HG02840 (cell line): ENCODE measurements around the gene UBE2L3.

Experiments
- ATAC-seq: cut with Tn5 transposase; IDR thresholded peaks from one replicate; pipeline ENCODE4 v1.9.1; 2021; ENCODE audit warnings: mild to moderate bottlenecking, moderate library complexity, moderate number of reproducible peaks; ENCODE audit not compliant: unreplicated experiment, low FRiP score

UBE2L3 gene

GRCh38 chr22:21665047-21665851 is 97.7 kb downstream of the UBE2L3 start:
- ATAC-seq, result no peak

DNA sequence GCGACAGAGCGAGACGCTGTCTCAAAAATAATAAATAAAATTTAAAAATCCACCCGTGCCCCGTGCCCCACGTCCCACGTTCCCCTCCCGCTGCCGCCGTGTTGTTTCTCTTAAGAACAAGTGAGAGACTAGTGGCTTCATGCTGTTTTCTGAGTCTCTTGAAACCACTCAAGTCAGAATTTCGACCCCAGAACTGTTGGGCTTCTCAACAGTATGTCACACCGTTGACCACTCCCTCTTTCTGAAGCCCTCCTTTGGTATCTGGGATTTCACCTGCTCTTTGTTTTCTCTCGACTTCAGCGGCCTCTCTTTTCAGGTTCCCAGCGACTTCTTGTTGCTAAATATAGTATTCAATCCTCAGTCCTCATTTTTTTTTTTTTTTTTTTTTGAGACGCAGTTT is 99.3 kb downstream of the UBE2L3 start:
- no peak for ATAC-seq

- ATAC-seq, result no peak
Measured at GRCh38 chr22:21669026-21669425, 101.5 kb downstream of the UBE2L3 start.

DNA sequence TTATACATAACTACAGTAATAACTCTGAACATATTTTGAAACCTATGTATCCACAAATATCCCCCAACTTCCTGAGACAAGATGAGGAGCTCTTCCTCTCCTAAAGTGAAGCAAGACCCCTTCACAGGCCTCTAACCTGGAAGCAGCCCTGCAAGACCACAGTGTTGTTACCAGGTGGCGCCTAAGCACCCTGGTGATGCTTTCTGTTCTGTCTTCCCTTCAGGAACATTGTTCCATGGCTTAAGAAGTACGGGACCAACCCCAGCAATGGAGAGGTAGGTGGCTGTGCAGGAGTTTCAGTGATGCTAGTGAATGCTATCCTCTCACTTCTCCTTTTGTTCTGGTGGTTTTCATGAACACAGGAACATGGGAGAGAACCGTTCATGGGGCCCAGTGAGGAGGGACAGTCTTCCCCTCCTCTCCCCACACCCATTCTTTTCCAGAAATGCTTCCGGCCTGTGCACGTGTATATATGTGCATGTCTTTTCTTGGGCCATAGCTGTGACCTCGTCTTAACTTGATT is 104.7 kb downstream of the UBE2L3 start:
- no peak for ATAC-seq
